HG03354 (cell line): Measurements from ENCODE around the gene CDYL2.

Experiments used
- ATAC-seq: cut with Tn5 transposase; IDR thresholded peaks from one replicate; pipeline ENCODE4 v1.9.1; 2021; ENCODE audit warnings: mild to moderate bottlenecking; ENCODE audit not compliant: unreplicated experiment, poor library complexity, severe bottlenecking

Gene CDYL2

GRCh38 chr16:80612461-80613017, 191.9 kb downstream of the CDYL2 start:
- no peak for ATAC-seq

- ATAC-seq, result no peak
These were observed 192.5 kb downstream of the CDYL2 start for GRCh38 chr16:80611930-80612327.

DNA sequence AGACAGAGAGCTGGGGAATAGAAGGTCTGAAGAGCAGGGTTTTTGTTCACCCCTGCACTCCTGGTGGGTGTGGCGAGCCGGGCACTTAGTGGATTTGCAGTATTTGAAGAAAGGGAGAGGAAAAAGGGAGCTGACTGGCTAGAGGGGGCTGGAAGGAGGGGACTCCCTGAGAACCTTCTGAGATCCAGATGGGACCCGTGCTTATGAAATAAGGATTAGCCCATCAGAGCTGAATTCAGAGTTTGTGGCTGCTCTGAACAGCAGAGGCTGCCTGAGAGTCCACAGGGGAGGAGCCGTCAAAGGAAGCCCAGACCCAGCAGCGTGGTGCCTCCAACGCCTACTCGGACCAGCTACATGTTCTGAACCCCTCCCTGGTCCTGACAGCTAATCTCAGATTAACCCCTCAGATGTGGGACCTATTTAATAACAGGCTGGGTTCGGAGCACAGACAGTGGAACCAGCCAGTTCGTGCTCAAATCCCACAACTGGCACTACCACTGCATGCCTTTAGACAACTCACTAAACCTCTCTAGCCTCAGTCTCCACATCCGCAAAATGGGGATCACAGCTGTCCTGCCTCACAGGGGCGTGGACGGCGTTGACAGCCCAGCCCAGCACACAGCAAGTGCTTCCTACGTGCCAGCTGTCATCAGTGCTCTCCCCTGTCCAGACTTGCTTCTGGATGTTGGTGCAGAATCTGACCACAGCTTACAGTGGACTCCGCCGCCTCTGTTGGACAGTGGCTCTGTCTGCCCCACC, 193.0 kb downstream of the CDYL2 start:
- ATAC-seq, result no peak

GRCh38 chr16:80610481-80611156, 193.8 kb downstream of the CDYL2 start:
- no peak for ATAC-seq

DNA sequence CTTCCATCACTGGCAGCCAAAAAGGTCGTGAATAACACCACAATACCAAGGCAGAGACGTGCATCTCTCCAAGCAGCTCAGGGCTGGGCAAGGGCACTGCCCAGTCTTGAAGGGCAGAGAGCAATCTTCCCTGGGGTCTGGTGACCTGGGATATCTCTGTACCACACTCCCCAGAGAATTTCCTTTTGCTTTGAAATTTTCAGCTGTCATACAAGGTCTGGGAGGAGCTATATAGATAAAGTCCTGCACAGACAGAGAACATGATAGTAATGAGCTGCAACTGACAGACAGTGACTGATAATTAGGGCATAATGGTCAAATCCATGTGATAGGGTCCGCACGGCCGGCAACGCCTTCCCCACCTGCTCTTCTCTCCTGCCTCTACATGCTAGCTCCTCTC, 195.5 kb downstream of the CDYL2 start:
- ATAC-seq, result no peak

- no peak for ATAC-seq
These were observed 197.2 kb downstream of the CDYL2 start for GRCh38 chr16:80607204-80607603.

DNA sequence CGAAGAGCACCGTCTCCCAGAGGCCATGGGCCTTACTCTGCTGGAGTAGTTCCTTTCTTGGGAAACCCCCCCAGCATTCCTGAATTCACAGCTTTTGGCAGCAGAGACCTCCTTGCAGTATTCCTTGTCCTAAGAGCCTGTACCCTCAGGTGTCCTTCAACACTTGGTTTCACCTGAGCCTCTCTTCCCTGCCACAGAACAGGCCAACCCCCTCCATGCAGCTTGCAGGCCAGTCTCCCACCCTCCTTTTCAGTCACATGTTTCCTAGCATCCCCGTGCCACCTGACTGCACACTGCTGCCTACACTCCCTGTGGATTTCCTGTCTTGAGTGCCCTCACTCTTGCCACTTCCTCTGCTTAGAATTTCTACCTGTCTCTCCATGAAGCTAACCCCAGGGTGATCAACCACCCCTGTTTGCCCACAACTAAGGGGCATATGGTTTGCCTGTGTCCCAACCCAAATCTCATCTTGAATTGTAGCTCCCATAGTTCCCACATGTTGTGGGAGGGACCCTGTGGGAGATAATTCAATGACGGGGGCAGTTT, 198.1 kb downstream of the CDYL2 start:
- ATAC-seq, result no peak

- ATAC-seq, result no peak
These were observed 199.6 kb downstream of the CDYL2 start for GRCh38 chr16:80604600-80605355.

GRCh38 chr16:80602894-80603293, 201.5 kb downstream of the CDYL2 start:
- no peak for ATAC-seq

DNA sequence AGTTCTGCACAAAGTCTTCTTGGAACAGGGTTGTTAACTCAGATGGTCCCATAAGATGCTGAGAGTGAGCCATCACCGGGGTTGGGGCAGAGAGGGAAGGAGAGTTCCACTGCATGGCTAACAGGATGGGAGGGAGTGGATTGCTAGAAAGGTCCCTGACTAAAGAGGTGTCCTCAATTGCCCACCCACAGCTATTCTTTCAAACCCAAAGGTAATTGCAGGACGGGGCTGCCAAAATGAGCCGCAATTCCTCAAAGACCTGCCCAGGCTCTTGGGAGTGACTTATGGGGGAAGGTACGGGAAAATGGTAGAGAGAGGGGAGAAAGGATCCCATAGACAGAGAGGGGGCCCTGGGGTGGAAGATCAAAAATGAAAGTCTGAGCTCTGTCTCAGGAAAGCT, 203.2 kb downstream of the CDYL2 start:
- no peak for ATAC-seq

- ATAC-seq, result no peak
These were observed 204.9 kb downstream of the CDYL2 start for GRCh38 chr16:80599466-80599865.

- ATAC-seq, result no peak
These were observed 207.7 kb downstream of the CDYL2 start for GRCh38 chr16:80596507-80597207.

DNA sequence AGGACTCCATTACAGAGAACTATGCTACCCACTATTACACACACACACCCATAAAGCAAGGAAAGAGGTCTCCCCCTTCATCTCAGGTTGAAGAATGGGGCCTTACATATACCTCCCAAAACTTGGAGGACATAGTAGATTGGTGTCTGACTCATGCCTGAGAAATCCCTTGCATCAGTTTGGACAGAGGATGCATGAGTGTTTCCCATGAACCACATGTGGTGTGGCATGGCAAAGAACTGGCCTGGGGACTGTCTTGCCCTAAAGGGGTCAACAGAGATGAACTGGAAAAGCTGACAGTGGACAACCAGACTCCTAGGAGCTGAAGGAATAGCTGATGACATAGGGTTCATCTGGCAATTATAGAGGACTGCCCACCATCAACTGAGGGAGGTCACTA, 209.6 kb downstream of the CDYL2 start:
- no peak for ATAC-seq

DNA sequence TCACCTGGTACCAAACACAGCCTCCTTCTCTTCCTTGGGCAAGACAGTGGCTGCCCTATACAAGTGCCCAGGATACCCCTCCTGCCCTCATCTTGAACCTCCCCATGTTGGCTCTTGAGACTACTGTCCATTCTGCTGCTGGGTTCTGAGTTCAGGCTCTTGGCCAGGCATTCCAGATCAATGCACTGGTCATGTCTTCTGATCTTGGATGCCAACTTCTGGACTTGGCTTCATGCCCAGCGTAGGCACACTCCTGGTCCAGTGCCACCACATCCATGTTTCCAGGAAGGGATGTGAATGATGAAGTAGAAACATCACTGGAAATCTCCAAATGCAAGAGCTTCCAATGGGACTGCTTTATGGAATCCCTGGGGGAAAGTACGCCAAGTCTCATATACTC, 212.1 kb downstream of the CDYL2 start:
- ATAC-seq, result no peak

- ATAC-seq, result peak; percentile 51
These were observed 213.1 kb downstream of the CDYL2 start for GRCh38 chr16:80591071-80591915.

- no peak for ATAC-seq
These were observed 217.3 kb downstream of the CDYL2 start for GRCh38 chr16:80587071-80587470.

DNA sequence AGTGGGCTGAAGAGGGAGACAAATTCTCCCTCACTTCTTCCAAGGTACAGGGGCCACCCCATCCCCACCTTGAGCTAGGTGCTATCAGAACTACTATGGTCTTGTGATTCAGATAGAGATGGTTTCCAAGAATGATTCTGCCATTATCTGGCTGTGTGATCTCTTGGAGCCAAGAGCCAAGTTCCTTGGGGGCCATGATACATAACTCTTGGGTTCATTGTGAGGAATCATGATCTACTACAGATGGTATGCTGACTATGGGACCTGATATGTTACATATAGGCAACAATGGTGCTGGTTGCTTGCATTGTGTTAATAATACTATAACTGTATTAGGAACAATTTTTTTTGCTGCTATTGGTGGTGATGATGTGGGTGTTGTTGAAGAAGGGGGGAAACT, 217.9 kb downstream of the CDYL2 start:
- no peak for ATAC-seq

DNA sequence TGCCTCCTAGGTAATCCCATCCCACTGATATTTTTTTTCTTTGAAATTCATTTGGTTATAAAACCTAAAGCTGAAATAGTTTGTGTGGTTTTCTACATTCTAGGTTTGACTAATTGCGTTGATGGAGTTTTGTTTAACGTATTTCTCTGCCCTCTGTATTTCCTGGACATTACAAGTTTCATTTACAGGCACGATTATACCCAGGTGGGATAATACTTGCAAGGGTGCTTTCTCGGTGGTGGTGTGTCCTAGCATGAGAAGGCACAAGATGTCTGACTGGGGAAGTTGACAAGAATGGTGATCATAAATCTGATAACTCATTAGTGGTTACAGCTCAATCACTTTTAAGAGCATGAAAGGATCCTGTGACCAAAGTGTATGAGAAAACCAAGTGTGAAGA, 218.6 kb downstream of the CDYL2 start:
- no peak for ATAC-seq

DNA sequence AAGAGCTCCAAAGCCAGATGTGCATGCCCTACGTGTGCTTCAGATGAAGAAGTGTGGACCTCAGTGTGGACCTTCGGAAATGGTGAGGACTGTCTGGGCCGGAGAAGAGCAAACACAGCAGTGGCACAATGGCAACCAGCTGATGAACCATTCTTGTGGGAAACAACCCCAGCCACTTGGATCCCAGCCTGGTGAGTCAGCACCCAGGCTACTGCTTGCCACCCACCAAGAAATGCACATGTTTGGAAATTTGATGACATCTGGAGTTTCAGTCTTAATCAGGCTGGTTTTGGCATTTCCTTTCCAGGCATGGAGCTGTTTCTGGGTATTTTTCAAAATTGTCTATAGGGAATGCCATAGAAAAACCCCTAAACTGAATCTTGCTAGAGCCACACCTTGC, 220.9 kb downstream of the CDYL2 start:
- no peak for ATAC-seq
